Ureter (tissue), 1 donor: ENCODE measurements around the gene NAALADL1. TPM values are rescaled to one million over a fixed set of nuclear protein-coding genes. Genes with fewer than 3 reads are reported as not detected.
"Not testable (repeated sequence)": the region's sequence is repeated elsewhere in the genome, so short reads cannot be mapped to it uniquely, and the experiment has no call there.

Experiments used
- DNase-seq: peaks from one replicate; pipeline ENCODE4 v3.0.0-alpha.2; 2020; ENCODE audit warnings: low spot score
- total RNA-seq: library from RNA; stranded (reverse); gene quantifications from one replicate; pipeline ENCODE4 v1.2.4, GENCODE V29; 2023
- donor health status: DM: yes; HTN: yes; CAD: no.

NAALADL1 gene
- total RNA-seq, 1 donor from 2014 or later: 10.3 TPM

- no peak for DNase-seq
Measured at GRCh38 chr11:65051398-65051858, 6.9 kb downstream of the NAALADL1 start.

GRCh38 chr11:65047581-65048422 lies 10.6 kb downstream of the NAALADL1 start:
- DNase-seq: no peak

GRCh38 chr11:65045728-65046127 lies 12.6 kb downstream of the NAALADL1 start:
- DNase-seq: no peak

- DNase-seq: no peak
Measured at GRCh38 chr11:65045061-65045460, 13.3 kb downstream of the NAALADL1 start.

GRCh38 chr11:65043881-65044501 lies 14.4 kb downstream of the NAALADL1 start:
- no peak for DNase-seq

GRCh38 chr11:65042891-65043290 lies 15.5 kb downstream of the NAALADL1 start:
- DNase-seq: no peak

- DNase-seq: peak; percentile 89
Measured at GRCh38 chr11:65040847-65041622, 17.3 kb downstream of the NAALADL1 start, which contains the start of gene SAC3D1. Gene SAC3D1 (plus strand): TSS chr11:65041210. CDS start chr11:65041293, 83 bp downstream.

- no peak for DNase-seq
Measured at GRCh38 chr11:65040520-65040846, 17.9 kb downstream of the NAALADL1 start.

GRCh38 chr11:65036931-65037330 lies 21.4 kb downstream of the NAALADL1 start:
- no peak for DNase-seq

- no peak for DNase-seq
Measured at GRCh38 chr11:65035579-65035978, 22.8 kb downstream of the NAALADL1 start.

- no peak for DNase-seq
Measured at GRCh38 chr11:65034423-65034822, 23.9 kb downstream of the NAALADL1 start.

GRCh38 chr11:65032216-65032615 lies 26.1 kb downstream of the NAALADL1 start:
- DNase-seq: no peak

GRCh38 chr11:65027213-65028067 lies 30.9 kb downstream of the NAALADL1 start, which contains the start of gene SNX15:
Gene SNX15 (plus strand): TSS chr11:65027439. CDS start chr11:65027538, 99 bp downstream.
- peak; percentile 96 for DNase-seq

GRCh38 chr11:65026810-65027209 lies 31.5 kb downstream of the NAALADL1 start:
- no peak for DNase-seq

GRCh38 chr11:65023502-65023901 lies 34.9 kb downstream of the NAALADL1 start:
- not testable (repeated sequence) for DNase-seq

GRCh38 chr11:65021509-65021908 lies 36.8 kb downstream of the NAALADL1 start:
- DNase-seq: no peak

GRCh38 chr11:65021003-65021402 lies 37.4 kb downstream of the NAALADL1 start:
- DNase-seq: no peak

- no peak for DNase-seq
Measured at GRCh38 chr11:65019824-65020223, 38.5 kb downstream of the NAALADL1 start.

- no peak for DNase-seq
Measured at GRCh38 chr11:65017937-65018336, 40.4 kb downstream of the NAALADL1 start.

- no peak for DNase-seq
Measured at GRCh38 chr11:65016705-65017104, 41.6 kb downstream of the NAALADL1 start.

- DNase-seq: no peak
Measured at GRCh38 chr11:65014726-65015227, 43.6 kb downstream of the NAALADL1 start.
